SK-N-SH (cell line): Measurements from ENCODE around the gene MLLT10. TPM values are rescaled to one million over a fixed set of nuclear protein-coding genes. Genes with fewer than 3 reads are reported as not detected.

Source experiments
- CTCF ChIA-PET: fragments of 300-600, 350-600 bp; formaldehyde crosslinking; extraction: SDS; loops from one replicate; lab custom pipeline; 2021; lab: Yijun Ruan, JAX
- POLR2A ChIA-PET: fragments of 350-600 bp; sonication (Branson Sonifier 250); formaldehyde crosslinking; extraction: SDS; loops from one replicate; lab custom pipeline; 2020; ENCODE audit warnings: antibody characterized with exemption, inconsistent platforms; lab: Yijun Ruan, JAX
- DNase-seq: peaks from one replicate; pipeline ENCODE4 v3.0.0; 2012
- H2AFZ ChIP-seq: fragments of 200-600 bp; sonication (generic); 2 replicates; pipeline ENCODE4 v1.8.1; 2016; ENCODE audit warnings: antibody characterized with exemption, mild to moderate bottlenecking, low read depth
- H3F3A ChIP-seq: fragments of 200-600 bp; sonication (generic); replicated peaks from 2 replicates; pipeline ENCODE3; 2016; ENCODE audit warnings: antibody characterized with exemption, mild to moderate bottlenecking; ENCODE audit not compliant: insufficient read depth
- H3K27ac ChIP-seq, 2 experiments: fragments of 200-500 bp in 1 of 2; fragments of 200-600 bp in 1 of 2; sonication (Bioruptor generic) in 1 of 2; sonication (generic), shearing (Covaris generic) in 1 of 2; 2 replicates each; pipeline versions ENCODE4 v1.5.1 to v1.6.1; 2014 to 2016; ENCODE audit warnings: low read depth in 2 of 2, inconsistent platforms in 1 of 2, low read length in 1 of 2, mild to moderate bottlenecking in 1 of 2, mixed read lengths in 1 of 2
- H3K27me3 ChIP-seq: fragments of 200-600 bp; sonication (generic), shearing (Covaris generic); 2 replicates; pipeline ENCODE4 v1.6.1; 2016; ENCODE audit warnings: mixed run types; ENCODE audit not compliant: insufficient read depth
- H3K36me3 ChIP-seq, 2 experiments: fragments of 200-500 bp in 1 of 2; fragments of 200-600 bp in 1 of 2; sonication (Bioruptor generic) in 1 of 2; sonication (generic) in 1 of 2; replicated peaks in 1 of 2; 2 replicates each; pipeline versions ENCODE3 to v1.5.1; 2014 to 2016; ENCODE audit warnings: low read length in 1 of 2, mild to moderate bottlenecking in 1 of 2; ENCODE audit not compliant: insufficient read depth in 2 of 2, control insufficient read depth in 1 of 2
- H3K4me1 ChIP-seq, 2 experiments: fragments of 200-500 bp in 1 of 2; fragments of 200-600 bp in 1 of 2; sonication (Bioruptor generic) in 1 of 2; sonication (generic), shearing (Covaris generic) in 1 of 2; 2 replicates each; pipeline versions ENCODE4 v1.5.1 to v1.6.1; 2014 to 2016; ENCODE audit warnings: low read depth in 1 of 2, low read length in 1 of 2, mixed run types in 1 of 2; ENCODE audit not compliant: insufficient read depth in 2 of 2, control insufficient read depth in 1 of 2
- H3K4me2 ChIP-seq: fragments of 200-600 bp; sonication (generic), shearing (Covaris generic); 2 replicates; pipeline ENCODE4 v1.6.1; 2017; ENCODE audit warnings: mixed run types
- H3K4me3 ChIP-seq, 2 experiments: fragments of 200-500 bp in 1 of 2; fragments of 200-600 bp in 1 of 2; sonication (Bioruptor generic) in 1 of 2; sonication (generic), shearing (Covaris generic) in 1 of 2; 2 replicates each; pipeline versions ENCODE4 v1.5.1 to v1.8.1; 2014 to 2016; ENCODE audit warnings: low read depth in 2 of 2, inconsistent platforms in 1 of 2, low read length in 1 of 2, mild to moderate bottlenecking in 1 of 2, mixed read lengths in 1 of 2, moderate library complexity in 1 of 2
- H3K79me2 ChIP-seq: fragments of 200-600 bp; sonication (generic); 2 replicates; pipeline ENCODE4 v1.8.1; 2017; ENCODE audit warnings: mild to moderate bottlenecking; ENCODE audit not compliant: insufficient read depth
- H3K9ac ChIP-seq: fragments of 200-600 bp; sonication (generic); 2 replicates; pipeline ENCODE4 v1.6.1; 2017; ENCODE audit warnings: mixed run types
- H3K9me2 ChIP-seq: fragments of 200-600 bp; sonication (generic); 2 replicates; pipeline ENCODE4 v1.6.1; 2017; ENCODE audit warnings: mixed run types
- H3K9me3 ChIP-seq: fragments of 200-600 bp; sonication (generic); 2 replicates; pipeline ENCODE4 v1.6.1; 2017; ENCODE audit warnings: mixed run types, mild to moderate bottlenecking, moderate library complexity
- H4K20me1 ChIP-seq: fragments of 200-600 bp; sonication (generic); 2 replicates; pipeline ENCODE4 v1.6.1; 2017; ENCODE audit warnings: mild to moderate bottlenecking, mixed run types; ENCODE audit not compliant: insufficient read depth
- EP300 ChIP-seq, 2 experiments: IDR thresholded peaks; 2 replicates each; pipeline versions ENCODE4 v1.4.0 to v1.6.1; 2012; ENCODE audit warnings: borderline replicate concordance in 1 of 2, low read depth in 1 of 2, low read length in 1 of 2
- EZH2phosphoT487 ChIP-seq: fragments of 200-600 bp; sonication (generic); IDR thresholded peaks from 2 replicates; pipeline ENCODE4 v1.6.1; 2017; ENCODE audit warnings: low read depth, mixed run types, mild to moderate bottlenecking, antibody characterized with exemption, moderate library complexity, borderline replicate concordance
- GATA2 ChIP-seq: sonication (generic); formaldehyde crosslinking; IDR thresholded peaks from 2 replicates; pipeline ENCODE4 v1.5.0; 2020; ENCODE audit warnings: mild to moderate bottlenecking, missing genetic modification reagents
- NFIC ChIP-seq: IDR thresholded peaks from 2 replicates; pipeline ENCODE4 v1.4.0; 2012; ENCODE audit warnings: borderline replicate concordance
- NRF1 ChIP-seq: IDR thresholded peaks from 2 replicates; pipeline ENCODE4 v1.6.1; 2012; ENCODE audit warnings: low read depth, mild to moderate bottlenecking, low read length
- POLR2AphosphoS5 ChIP-seq: IDR thresholded peaks from 2 replicates; pipeline ENCODE4 v1.6.1; 2012; ENCODE audit warnings: low read depth, low read length
- RXRA ChIP-seq: IDR thresholded peaks from 2 replicates; pipeline ENCODE4 v1.4.0; 2012; ENCODE audit warnings: low read depth, mild to moderate bottlenecking, borderline replicate concordance
- SIN3A ChIP-seq: IDR thresholded peaks from 2 replicates; pipeline ENCODE4 v1.6.1; 2012; ENCODE audit warnings: low read depth, mild to moderate bottlenecking, low read length, moderate library complexity, borderline replicate concordance
- TCF12 ChIP-seq: IDR thresholded peaks from 2 replicates; pipeline ENCODE4 v1.4.0; 2012
- TEAD4 ChIP-seq: IDR thresholded peaks from 2 replicates; pipeline ENCODE4 v1.4.0; 2012; ENCODE audit warnings: mild to moderate bottlenecking, borderline replicate concordance; ENCODE audit not compliant: insufficient read depth
- YY1 ChIP-seq: IDR thresholded peaks from 2 replicates; pipeline ENCODE4 v1.4.0; 2012; ENCODE audit warnings: low read depth, mild to moderate bottlenecking
- WGBS: methylation state at CpG from one replicate; pipeline ENCODE4 v1.1.6; 2017; ENCODE audit warnings: low lambda C conversion rate; 5-methylcytosine and 5-hydroxymethylcytosine counted together
- polyA plus RNA-seq, 3 experiments: library from polyadenylated mRNA; depleted of rRNA; stranded (reverse); fragments of >200 nt; gene quantifications; 2 replicates each; pipeline ENCODE4 v1.2.3, GENCODE V29; 2012
- TF ChIP-seq, protein P1 (sequence below): fragments of 150-350 bp; IDR thresholded peaks from 2 replicates; pipeline ENCODE4 v1.6.1; 2017; ENCODE audit warnings: antibody characterized with exemption, low read length, low read depth, borderline replicate concordance
- TF ChIP-seq, protein P2 (sequence below): fragments of 150-350 bp; IDR thresholded peaks from 2 replicates; pipeline ENCODE4 v1.6.1; 2016; ENCODE audit warnings: mild to moderate bottlenecking, low read depth, low read length
- TF ChIP-seq, protein P3 (sequence below): IDR thresholded peaks from 2 replicates; pipeline ENCODE4 v1.6.1; 2012; ENCODE audit warnings: mild to moderate bottlenecking, low read depth, low read length, moderate library complexity
- TF ChIP-seq, protein P4 (sequence below): IDR thresholded peaks from 2 replicates; pipeline ENCODE4 v1.4.0; 2012; ENCODE audit warnings: low read depth, borderline replicate concordance

The MLLT10 gene
- polyA plus RNA-seq, 1 of the 3 experiments (the other 2 are of a cell fraction): 26.0 TPM

DNA sequence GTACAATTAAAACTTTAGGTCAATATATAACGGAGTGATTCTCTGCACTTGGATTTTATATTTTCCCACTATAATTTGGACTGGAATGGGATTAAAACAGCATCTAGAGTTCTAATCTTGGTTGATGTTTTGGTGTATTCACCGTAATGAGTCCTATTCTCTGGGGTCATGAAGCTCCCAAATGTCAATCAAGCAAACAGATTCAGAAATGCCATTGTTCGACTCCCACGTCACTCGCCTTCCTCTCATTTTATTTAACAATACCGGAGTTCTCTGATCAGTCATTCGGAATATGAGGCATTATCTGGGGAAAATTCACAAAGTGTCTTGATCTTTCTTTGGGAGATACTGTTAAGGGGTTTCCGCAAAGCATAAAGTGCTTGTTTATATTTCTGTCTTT is 35.0 kb upstream of the MLLT10 start:
- H4K20me1 ChIP-seq: no peaks in the 10 kb centered on the region
- DNase-seq: no peak
- H3K9ac ChIP-seq: no peak overlapping the region
- no peak overlapping the region for H3K27ac ChIP-seq
- WGBS: 97% methylated on average over 8 of the region's 8 CpGs
- H2AFZ ChIP-seq: no peak overlapping the region
- H3K9me2 ChIP-seq: no peaks in the 10 kb centered on the region
- no peak overlapping the region for H3K4me3 ChIP-seq
- H3K27me3 ChIP-seq: no peaks in the 10 kb centered on the region
- 0 out of 2 replicates have a peak, but pooled peaks cover 3% of the 10 kb centered on the region for H3K79me2 ChIP-seq
- POLR2A ChIA-PET: no interaction called here
- no peaks in the 10 kb centered on the region for H3K36me3 ChIP-seq
- H3F3A ChIP-seq: peaks cover 8% of the 10 kb centered on the region
- no peak for TF ChIP-seq YY1
- TF ChIP-seq NFIC: no peak
- TF ChIP-seq, protein P1, sequence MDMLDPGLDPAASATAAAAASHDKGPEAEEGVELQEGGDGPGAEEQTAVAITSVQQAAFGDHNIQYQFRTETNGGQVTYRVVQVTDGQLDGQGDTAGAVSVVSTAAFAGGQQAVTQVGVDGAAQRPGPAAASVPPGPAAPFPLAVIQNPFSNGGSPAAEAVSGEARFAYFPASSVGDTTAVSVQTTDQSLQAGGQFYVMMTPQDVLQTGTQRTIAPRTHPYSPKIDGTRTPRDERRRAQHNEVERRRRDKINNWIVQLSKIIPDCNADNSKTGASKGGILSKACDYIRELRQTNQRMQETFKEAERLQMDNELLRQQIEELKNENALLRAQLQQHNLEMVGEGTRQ: no peak
- TF ChIP-seq, all 33 proteins: peak for 0
- CTCF ChIA-PET: interaction anchor here (1.7 to 4.1 kb wide), 4 partner anchors 24 to 460 kb away, joined by 4 to 101 read pairs (median 41); partner anchors contain the start of gene SKIDA1
- no peak overlapping the region for H3K4me2 ChIP-seq
- H3K9me3 ChIP-seq: no peaks in the 10 kb centered on the region
- H3K4me1 ChIP-seq: peaks cover 0 to 7% of the 10 kb centered on the region in 2 experiments; a peak in 2 of 4 replicates

DNA sequence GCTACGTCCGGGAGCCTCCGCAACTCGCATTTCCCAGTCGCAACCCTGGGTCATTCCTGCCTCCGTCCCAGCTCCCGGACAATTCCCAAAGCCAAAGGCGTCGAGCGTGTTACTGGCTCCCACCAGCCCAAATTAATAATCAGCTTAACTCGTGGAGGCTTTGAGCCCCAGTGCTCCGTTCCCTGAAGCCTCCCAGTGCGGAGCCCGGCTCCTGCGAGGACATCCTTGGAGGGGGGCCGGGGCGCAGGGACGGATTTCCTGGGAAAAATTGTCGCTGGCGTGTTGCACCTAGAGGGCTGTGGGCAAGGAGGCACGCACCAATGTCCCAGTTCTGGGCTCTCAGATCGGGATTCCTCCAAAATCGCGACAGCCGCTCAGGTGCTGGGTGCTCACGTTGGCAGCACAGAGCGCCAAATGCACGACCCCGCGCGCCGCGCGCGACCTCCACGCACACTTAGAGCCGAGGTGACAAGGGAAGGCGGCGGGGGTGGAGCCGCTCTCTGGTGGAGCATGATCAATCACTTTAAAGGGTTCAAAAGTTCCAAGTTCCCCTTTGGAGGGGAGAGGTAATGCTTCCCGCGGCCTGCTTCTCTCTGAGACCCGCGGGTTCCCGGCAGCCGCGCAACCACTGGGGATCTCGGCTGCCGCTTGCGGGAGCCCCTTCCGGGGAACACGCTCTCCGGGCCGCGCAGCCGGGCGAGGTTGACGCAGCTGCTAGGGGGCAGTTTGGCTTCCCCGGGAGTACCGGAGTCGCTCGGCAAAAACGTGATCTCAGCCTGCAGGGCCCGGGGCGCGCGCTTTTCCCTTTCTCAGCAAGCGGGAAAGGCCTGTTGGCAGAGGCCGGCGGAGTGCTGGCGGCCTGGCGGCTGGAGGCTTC is 34.1 kb upstream of the MLLT10 start:
- Histone ChIP-seq H3K9me2 (no peaks in the 10 kb centered on the region), H3K36me3 (no peaks in the 10 kb centered on the region), H2AFZ (no peak overlapping the region), H3K9me3 (no peaks in the 10 kb centered on the region), H3K9ac (no peak overlapping the region), H3K4me3 (no peak overlapping the region), H3K4me1 (peaks cover 0 to 4% of the 10 kb centered on the region in 2 experiments; a peak in 2 of 4 replicates), H3K27ac (no peak overlapping the region), H3K4me2 (no peak overlapping the region), H4K20me1 (no peaks in the 10 kb centered on the region), H3F3A (peaks cover 8% of the 10 kb centered on the region), H3K79me2 (0 out of 2 replicates have a peak, but pooled peaks cover 3% of the 10 kb centered on the region), H3K27me3 (no peaks in the 10 kb centered on the region)
- CTCF ChIA-PET: interaction anchor here (1.3 to 2.7 kb wide), 3 partner anchors 232 to 459 kb away, joined by 3 to 9 read pairs (median 4); no protein-coding TSS in a partner anchor
- no peak for DNase-seq
- POLR2A ChIA-PET: no interaction called here
- WGBS: 97% methylated on average over 72 of the region's 72 CpGs
- TF ChIP-seq GATA2 (CRISPR knock-in tag): no peak
- TF ChIP-seq, protein P1: no peak
- TF ChIP-seq TEAD4: no peak
- no peak for TF ChIP-seq EP300 (IDR thresholded peaks at IDR 0.05; ENCODE audit: borderline replicate concordance in 1 of 2, low read depth in 1 of 2, low read length in 1 of 2)
- no peak for TF ChIP-seq NRF1
- TF ChIP-seq EZH2phosphoT487: no peak
- TF ChIP-seq NFIC: no peak
- no peak for TF ChIP-seq RXRA
- TF ChIP-seq, protein P2, sequence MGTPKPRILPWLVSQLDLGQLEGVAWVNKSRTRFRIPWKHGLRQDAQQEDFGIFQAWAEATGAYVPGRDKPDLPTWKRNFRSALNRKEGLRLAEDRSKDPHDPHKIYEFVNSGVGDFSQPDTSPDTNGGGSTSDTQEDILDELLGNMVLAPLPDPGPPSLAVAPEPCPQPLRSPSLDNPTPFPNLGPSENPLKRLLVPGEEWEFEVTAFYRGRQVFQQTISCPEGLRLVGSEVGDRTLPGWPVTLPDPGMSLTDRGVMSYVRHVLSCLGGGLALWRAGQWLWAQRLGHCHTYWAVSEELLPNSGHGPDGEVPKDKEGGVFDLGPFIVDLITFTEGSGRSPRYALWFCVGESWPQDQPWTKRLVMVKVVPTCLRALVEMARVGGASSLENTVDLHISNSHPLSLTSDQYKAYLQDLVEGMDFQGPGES: no peak
- no peak for TF ChIP-seq TCF12
- no peak for TF ChIP-seq POLR2AphosphoS5
- no peak for TF ChIP-seq SIN3A
- TF ChIP-seq, protein P3, sequence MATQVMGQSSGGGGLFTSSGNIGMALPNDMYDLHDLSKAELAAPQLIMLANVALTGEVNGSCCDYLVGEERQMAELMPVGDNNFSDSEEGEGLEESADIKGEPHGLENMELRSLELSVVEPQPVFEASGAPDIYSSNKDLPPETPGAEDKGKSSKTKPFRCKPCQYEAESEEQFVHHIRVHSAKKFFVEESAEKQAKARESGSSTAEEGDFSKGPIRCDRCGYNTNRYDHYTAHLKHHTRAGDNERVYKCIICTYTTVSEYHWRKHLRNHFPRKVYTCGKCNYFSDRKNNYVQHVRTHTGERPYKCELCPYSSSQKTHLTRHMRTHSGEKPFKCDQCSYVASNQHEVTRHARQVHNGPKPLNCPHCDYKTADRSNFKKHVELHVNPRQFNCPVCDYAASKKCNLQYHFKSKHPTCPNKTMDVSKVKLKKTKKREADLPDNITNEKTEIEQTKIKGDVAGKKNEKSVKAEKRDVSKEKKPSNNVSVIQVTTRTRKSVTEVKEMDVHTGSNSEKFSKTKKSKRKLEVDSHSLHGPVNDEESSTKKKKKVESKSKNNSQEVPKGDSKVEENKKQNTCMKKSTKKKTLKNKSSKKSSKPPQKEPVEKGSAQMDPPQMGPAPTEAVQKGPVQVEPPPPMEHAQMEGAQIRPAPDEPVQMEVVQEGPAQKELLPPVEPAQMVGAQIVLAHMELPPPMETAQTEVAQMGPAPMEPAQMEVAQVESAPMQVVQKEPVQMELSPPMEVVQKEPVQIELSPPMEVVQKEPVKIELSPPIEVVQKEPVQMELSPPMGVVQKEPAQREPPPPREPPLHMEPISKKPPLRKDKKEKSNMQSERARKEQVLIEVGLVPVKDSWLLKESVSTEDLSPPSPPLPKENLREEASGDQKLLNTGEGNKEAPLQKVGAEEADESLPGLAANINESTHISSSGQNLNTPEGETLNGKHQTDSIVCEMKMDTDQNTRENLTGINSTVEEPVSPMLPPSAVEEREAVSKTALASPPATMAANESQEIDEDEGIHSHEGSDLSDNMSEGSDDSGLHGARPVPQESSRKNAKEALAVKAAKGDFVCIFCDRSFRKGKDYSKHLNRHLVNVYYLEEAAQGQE: no peak
- TF ChIP-seq, protein P4, sequence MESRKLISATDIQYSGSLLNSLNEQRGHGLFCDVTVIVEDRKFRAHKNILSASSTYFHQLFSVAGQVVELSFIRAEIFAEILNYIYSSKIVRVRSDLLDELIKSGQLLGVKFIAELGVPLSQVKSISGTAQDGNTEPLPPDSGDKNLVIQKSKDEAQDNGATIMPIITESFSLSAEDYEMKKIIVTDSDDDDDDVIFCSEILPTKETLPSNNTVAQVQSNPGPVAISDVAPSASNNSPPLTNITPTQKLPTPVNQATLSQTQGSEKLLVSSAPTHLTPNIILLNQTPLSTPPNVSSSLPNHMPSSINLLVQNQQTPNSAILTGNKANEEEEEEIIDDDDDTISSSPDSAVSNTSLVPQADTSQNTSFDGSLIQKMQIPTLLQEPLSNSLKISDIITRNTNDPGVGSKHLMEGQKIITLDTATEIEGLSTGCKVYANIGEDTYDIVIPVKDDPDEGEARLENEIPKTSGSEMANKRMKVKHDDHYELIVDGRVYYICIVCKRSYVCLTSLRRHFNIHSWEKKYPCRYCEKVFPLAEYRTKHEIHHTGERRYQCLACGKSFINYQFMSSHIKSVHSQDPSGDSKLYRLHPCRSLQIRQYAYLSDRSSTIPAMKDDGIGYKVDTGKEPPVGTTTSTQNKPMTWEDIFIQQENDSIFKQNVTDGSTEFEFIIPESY: no peak
